Heart left ventricle (tissue), 16 donors: ENCODE results near the gene HIPK1. TPM values are rescaled to one million over a fixed set of nuclear protein-coding genes. Genes with fewer than 3 reads are reported as not detected.
A peak's percentile ranks its signal among the peaks of the same experiment; 100 is the strongest.

ENCODE experiments used
- ATAC-seq, 4 donors: fragments of 200-7000 bp; cut with Tn5 transposase; one replicate each; pipeline ENCODE4 v1.9.1; 2020 to 2022; ENCODE audit warnings: moderate library complexity in 4 of 4, mild to moderate bottlenecking in 3 of 4, moderate number of reproducible peaks in 1 of 4
- DNase-seq, 5 donors: peaks; one replicate each; pipeline ENCODE4 v3.0.0-alpha.2; 2020
- H3K27ac ChIP-seq, 12 donors: fragments of 200-600 bp; sonication (generic) in 4 of 12; one replicate each; pipeline versions ENCODE4 v1.5.0 to v1.8.0; 2016 to 2022; ENCODE audit warnings: mild to moderate bottlenecking in 2 of 12
- H3K27me3 ChIP-seq, 9 donors: fragments of 200-600 bp; sonication (generic) in 2 of 9; one replicate each; pipeline versions ENCODE4 v1.5.1 to v1.8.0; 2016 to 2022; ENCODE audit warnings: mild to moderate bottlenecking in 3 of 9
- H3K36me3 ChIP-seq, 9 donors: fragments of 200-600 bp; sonication (generic) in 2 of 9; one replicate each; pipeline versions ENCODE4 v1.5.0 to v1.8.0; 2018 to 2022; ENCODE audit warnings: mild to moderate bottlenecking in 2 of 9
- H3K4me1 ChIP-seq, 12 donors: fragments of 200-600 bp; sonication (generic) in 4 of 12; one replicate each; pipeline versions ENCODE4 v1.5.0 to v1.8.0; 2016 to 2022; ENCODE audit warnings: mild to moderate bottlenecking in 3 of 12
- H3K4me3 ChIP-seq, 12 donors: fragments of 200-600 bp; sonication (generic) in 4 of 12; one replicate each; pipeline versions ENCODE4 v1.5.0 to v1.8.0; 2017 to 2022; ENCODE audit warnings: mild to moderate bottlenecking in 9 of 12, moderate library complexity in 4 of 12
- H3K9me3 ChIP-seq, 12 donors: fragments of 200-600 bp; sonication (generic) in 4 of 12; one replicate each; pipeline versions ENCODE4 v1.5.0 to v1.8.0; 2016 to 2022; ENCODE audit warnings: mild to moderate bottlenecking in 1 of 12
- POLR2A ChIP-seq, 2 donors: fragments of 450-650 bp; IDR thresholded peaks; one replicate each; pipeline ENCODE4 v1.6.1; 2017; ENCODE audit warnings: antibody characterized with exemption in 2 of 2, mild to moderate bottlenecking in 2 of 2, moderate library complexity in 2 of 2
- WGBS, 4 donors: extraction: QIAGEN DNeasy Blood & Tissue Kit in 2 of 4; methylation state at CpG; one replicate each; pipeline versions ENCODE4 v1.1.5 to v1.1.7; 2013 to 2018; 5-methylcytosine and 5-hydroxymethylcytosine counted together
- intact Hi-C, 10 donors: fragments of 100-400 bp; cut with DNase I; formaldehyde crosslinking; loops; one replicate each; pipeline versions ENCODE4 v1.11.1 to v1.14.2; 2022
- polyA plus RNA-seq, 2 donors: library from polyadenylated mRNA; stranded (reverse); fragments of 200-250 nt; gene quantifications; one replicate each; pipeline ENCODE4 v1.2.3, GENCODE V29; 2013
- total RNA-seq, 9 donors: library from RNA; depleted of rRNA in 2 of 9; stranded (reverse); fragments of >200 nt in 2 of 9; fragmentation: NEBNext Ultra II Directional in 3 of 9; extraction: Animal tissue kit (Norgen Biotek cat#: 25700) in 3 of 9; gene quantifications; one replicate each; pipeline versions ENCODE4 v1.1.0 to v1.2.4, GENCODE V29; 2016 to 2023
- TF ChIP-seq, protein P1 (sequence below), 12 donors: fragments of 200-600 bp; sonication (generic) in 4 of 12; IDR thresholded peaks; one replicate each; pipeline versions ENCODE4 v1.5.0 to v1.8.0; 2018 to 2022; ENCODE audit warnings: antibody characterized with exemption in 12 of 12, mild to moderate bottlenecking in 5 of 12
- donor health status: ischemic (EF 13 %, LVEDD 7.1; RV severe dilation, severe dysfunction).
- donor health status: healthy with polysubstance abuse.
- donor health status: DM: no; HTN: yes; CAD: no.
- donor health status: DM: no; HTN: no; CAD: no.
- donor health status: ischemic (EF 25% LVEDD 6.9; RV normal size, moderate dysfunction).
- donor health status: ischemic (EF 25% LVEDD 5.7; RV mildly dilated, moderate dysfunction).
- donor health status: healthy.
- donor health status: DM: yes; HTN: yes; CAD: no.
- donor health status: ischemic (EF 35%, LVEDD 5.7; RV mildly dilated, moderate dysfunction).
- donor health status: nonischemic (EF 11% LVEDD 7.7; RV severe dilation, severe dysfunction).
- donor health status: DM: yes; HTN: yes; CAD: no.
- donor health status: PGD.
- donor health status: ischemic (EF 29% LVEDD 5.4; RV normal size, mild dysfunction).
- donor health status: nonischemic (EF 23%, LVEDD 6.1; RV moderate dilation, normal function).

The HIPK1 gene
- total and polyA plus RNA-seq, 11 donors: 7.0 to 102 (median 52.4) TPM

- Histone ChIP-seq H3K36me3 (peaks cover 2 to 100% (median 92%) of the 10 kb centered on the region in 9 donors), H3K9me3 (no peaks in the 10 kb centered on the region), H3K4me3 (no peak overlapping the region), H3K4me1 (no peaks in the 10 kb centered on the region), H3K27me3 (no peaks in the 10 kb centered on the region), H3K27ac (no peak overlapping the region)
- peak in 1 of 4 donors; percentile 22 for ATAC-seq
- TF ChIP-seq, protein P1, sequence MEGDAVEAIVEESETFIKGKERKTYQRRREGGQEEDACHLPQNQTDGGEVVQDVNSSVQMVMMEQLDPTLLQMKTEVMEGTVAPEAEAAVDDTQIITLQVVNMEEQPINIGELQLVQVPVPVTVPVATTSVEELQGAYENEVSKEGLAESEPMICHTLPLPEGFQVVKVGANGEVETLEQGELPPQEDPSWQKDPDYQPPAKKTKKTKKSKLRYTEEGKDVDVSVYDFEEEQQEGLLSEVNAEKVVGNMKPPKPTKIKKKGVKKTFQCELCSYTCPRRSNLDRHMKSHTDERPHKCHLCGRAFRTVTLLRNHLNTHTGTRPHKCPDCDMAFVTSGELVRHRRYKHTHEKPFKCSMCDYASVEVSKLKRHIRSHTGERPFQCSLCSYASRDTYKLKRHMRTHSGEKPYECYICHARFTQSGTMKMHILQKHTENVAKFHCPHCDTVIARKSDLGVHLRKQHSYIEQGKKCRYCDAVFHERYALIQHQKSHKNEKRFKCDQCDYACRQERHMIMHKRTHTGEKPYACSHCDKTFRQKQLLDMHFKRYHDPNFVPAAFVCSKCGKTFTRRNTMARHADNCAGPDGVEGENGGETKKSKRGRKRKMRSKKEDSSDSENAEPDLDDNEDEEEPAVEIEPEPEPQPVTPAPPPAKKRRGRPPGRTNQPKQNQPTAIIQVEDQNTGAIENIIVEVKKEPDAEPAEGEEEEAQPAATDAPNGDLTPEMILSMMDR (IDR thresholded peaks at IDR 0.05): no peak
- TF ChIP-seq POLR2A (IDR thresholded peaks at IDR 0.05): no peak
- no peak for DNase-seq
- intact Hi-C loops: loop anchor here in 1 of 10 donors (10.0 kb wide), 1 partner anchor 141 kb away; no protein-coding TSS in a partner anchor
- WGBS, 4 donors: 80 to 92% (median 91%) methylated on average over 4 of the region's 4 CpGs
Observed at GRCh38 chr1:113965703-113966412, 36.7 kb downstream of the HIPK1 start.

DNA sequence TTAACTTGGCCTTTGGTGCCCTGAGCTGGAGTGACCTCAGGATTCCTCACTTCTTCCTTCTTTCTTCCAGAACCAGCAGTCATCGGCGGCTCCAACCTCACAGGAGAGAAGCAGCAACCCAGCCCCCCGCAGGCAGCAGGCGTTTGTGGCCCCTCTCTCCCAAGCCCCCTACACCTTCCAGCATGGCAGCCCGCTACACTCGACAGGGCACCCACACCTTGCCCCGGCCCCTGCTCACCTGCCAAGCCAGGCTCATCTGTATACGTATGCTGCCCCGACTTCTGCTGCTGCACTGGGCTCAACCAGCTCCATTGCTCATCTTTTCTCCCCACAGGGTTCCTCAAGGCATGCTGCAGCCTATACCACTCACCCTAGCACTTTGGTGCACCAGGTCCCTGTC, 43.8 kb downstream of the HIPK1 start:
- TF ChIP-seq, protein P1 (IDR thresholded peaks at IDR 0.05): no peak
- TF ChIP-seq POLR2A (IDR thresholded peaks at IDR 0.05): no peak
- 83 to 99% (median 92%) methylated on average over 9 of the region's 9 CpGs for WGBS, 4 donors
- ATAC-seq (no peak), DNase-seq (no peak)
- Histone ChIP-seq H3K9me3 (no peaks in the 10 kb centered on the region), H3K36me3 (peaks cover 2 to 78% (median 73%) of the 10 kb centered on the region in 9 donors), H3K27me3 (no peaks in the 10 kb centered on the region), H3K27ac (no peak overlapping the region), H3K4me3 (no peak overlapping the region), H3K4me1 (peaks cover 0 to 30% (median 13%) of the 10 kb centered on the region in 12 donors)
- intact Hi-C loops: loop anchor here in 3 of 10 donors (10.0 kb wide), 3 partner anchors 138 to 592 kb away; no protein-coding TSS in a partner anchor

GRCh38 chr1:113975211-113975895, 46.2 kb downstream of the HIPK1 start:
- peaks cover 0 to 54% (median 49%) of the 10 kb centered on the region in 9 donors for H3K36me3 ChIP-seq
- no peaks in the 10 kb centered on the region for H3K27me3 ChIP-seq
- H3K27ac ChIP-seq: peak overlapping the region in 2 of 12 donors; percentile 5 to 13
- no peak overlapping the region for H3K4me3 ChIP-seq
- intact Hi-C loops: loop anchor here in 4 of 10 donors (5.0 to 10.0 kb wide), 4 partner anchors 141 to 589 kb away; no protein-coding TSS in a partner anchor
- DNase-seq (no peak), ATAC-seq (no peak)
- no peaks in the 10 kb centered on the region for H3K9me3 ChIP-seq
- no peak for TF ChIP-seq POLR2A (IDR thresholded peaks at IDR 0.05)
- TF ChIP-seq, protein P1 (IDR thresholded peaks at IDR 0.05): no peak
- peaks cover 0 to 49% (median 19%) of the 10 kb centered on the region in 12 donors for H3K4me1 ChIP-seq
- 59 to 70% (median 64%) methylated on average over 4 of the region's 4 CpGs for WGBS, 4 donors
